ENCODE data around the gene KRTAP4-3. TPM values are rescaled to one million over a fixed set of nuclear protein-coding genes. Genes with fewer than 3 reads are reported as not detected.

The KRTAP4-3 gene
- polyA plus RNA-seq, 3 donors: not detected

DNA sequence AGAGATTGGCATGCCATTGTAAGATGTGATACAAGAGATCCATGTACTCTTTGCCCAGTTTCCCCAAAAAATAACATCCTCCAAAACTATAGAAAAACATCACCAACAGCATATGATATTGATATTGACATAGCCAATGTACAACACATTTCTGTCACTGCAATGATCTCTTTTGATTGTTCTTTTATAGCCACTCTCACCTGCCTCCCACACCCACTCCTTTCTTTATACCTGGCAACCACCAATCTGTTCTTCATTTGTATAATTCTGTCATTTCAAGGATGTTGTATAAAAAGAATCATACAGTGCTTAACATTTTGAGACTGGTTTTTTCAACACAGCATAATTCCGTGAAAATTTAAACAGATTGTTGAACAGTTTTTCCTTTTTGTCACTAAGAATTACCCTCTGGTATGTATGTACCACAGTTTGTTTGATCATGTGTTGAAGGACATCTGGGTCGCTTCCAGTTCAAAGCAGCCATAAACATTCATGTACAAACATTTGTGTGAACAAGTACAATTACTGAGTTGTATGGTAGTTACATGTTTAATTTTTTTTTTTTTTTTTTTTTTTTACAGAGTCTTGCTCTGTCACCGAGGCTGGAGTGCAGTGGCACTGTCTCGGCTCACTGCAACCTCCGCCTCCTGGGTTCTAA, 31.5 kb upstream of the KRTAP4-3 start:
- DNase-seq: no peak
- Mint-ChIP-seq H3K27me3 (ENCODE audit: low read depth in 3 of 3) (peaks cover 0 to 3% (median 2%) of the 10 kb centered on the region in 3 donors), H3K4me3 (no peak overlapping the region), H3K9me3 (peaks cover 0 to 8% (median 0%) of the 10 kb centered on the region in 7 donors), H3K4me1 (no peaks in the 10 kb centered on the region), H3K36me3 (no peaks in the 10 kb centered on the region), H3K27ac (no peak overlapping the region)
- Histone ChIP-seq H3K36me3 (replicated peaks in 1 of 2; ENCODE audit: control insufficient read depth in 1 of 2, insufficient read depth in 2 of 2, low read length in 2 of 2) (no peaks in the 10 kb centered on the region), H3K4me1 (ENCODE audit: control insufficient read depth in 1 of 2, insufficient read depth in 2 of 2, low read length in 2 of 2) (no peaks in the 10 kb centered on the region), H3K27ac (ENCODE audit: low read depth in 1 of 2, low read length in 2 of 2) (no peak overlapping the region), H3K4me2 (replicated peaks; ENCODE audit: extremely low read depth, low read length, poor library complexity, severe bottlenecking) (no peak overlapping the region), H3K9ac (ENCODE audit: insufficient read depth, low read length, poor library complexity, severe bottlenecking) (no peak overlapping the region), H3K9me3 (replicated peaks in 1 of 2; ENCODE audit: control insufficient read depth in 1 of 2, insufficient read depth in 1 of 2, low read length in 2 of 2) (no peaks in the 10 kb centered on the region), H3K27me3 (ENCODE audit: control insufficient read depth in 2 of 2, insufficient read depth in 2 of 2, low read length in 2 of 2) (no peaks in the 10 kb centered on the region), H3K79me2 (ENCODE audit: insufficient read depth, low read length) (no peaks in the 10 kb centered on the region), H2AFZ (ENCODE audit: insufficient read depth, low read depth, low read length, poor library complexity, severe bottlenecking) (no peak overlapping the region), H3K4me3 (replicated peaks in 1 of 3; ENCODE audit: low read depth in 2 of 3, low read length in 3 of 3) (no peak overlapping the region), H4K20me1 (ENCODE audit: insufficient read depth, low read length) (no peaks in the 10 kb centered on the region)
- TF ChIP-seq, protein P1, sequence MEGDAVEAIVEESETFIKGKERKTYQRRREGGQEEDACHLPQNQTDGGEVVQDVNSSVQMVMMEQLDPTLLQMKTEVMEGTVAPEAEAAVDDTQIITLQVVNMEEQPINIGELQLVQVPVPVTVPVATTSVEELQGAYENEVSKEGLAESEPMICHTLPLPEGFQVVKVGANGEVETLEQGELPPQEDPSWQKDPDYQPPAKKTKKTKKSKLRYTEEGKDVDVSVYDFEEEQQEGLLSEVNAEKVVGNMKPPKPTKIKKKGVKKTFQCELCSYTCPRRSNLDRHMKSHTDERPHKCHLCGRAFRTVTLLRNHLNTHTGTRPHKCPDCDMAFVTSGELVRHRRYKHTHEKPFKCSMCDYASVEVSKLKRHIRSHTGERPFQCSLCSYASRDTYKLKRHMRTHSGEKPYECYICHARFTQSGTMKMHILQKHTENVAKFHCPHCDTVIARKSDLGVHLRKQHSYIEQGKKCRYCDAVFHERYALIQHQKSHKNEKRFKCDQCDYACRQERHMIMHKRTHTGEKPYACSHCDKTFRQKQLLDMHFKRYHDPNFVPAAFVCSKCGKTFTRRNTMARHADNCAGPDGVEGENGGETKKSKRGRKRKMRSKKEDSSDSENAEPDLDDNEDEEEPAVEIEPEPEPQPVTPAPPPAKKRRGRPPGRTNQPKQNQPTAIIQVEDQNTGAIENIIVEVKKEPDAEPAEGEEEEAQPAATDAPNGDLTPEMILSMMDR (IDR thresholded peaks at IDR 0.05): no peak
- WGBS (ENCODE audit: insufficient coverage): 95% methylated on average over 3 of the region's 5 CpGs
- intact Hi-C loops (cut with micrococcal nuclease): no loop called here

DNA sequence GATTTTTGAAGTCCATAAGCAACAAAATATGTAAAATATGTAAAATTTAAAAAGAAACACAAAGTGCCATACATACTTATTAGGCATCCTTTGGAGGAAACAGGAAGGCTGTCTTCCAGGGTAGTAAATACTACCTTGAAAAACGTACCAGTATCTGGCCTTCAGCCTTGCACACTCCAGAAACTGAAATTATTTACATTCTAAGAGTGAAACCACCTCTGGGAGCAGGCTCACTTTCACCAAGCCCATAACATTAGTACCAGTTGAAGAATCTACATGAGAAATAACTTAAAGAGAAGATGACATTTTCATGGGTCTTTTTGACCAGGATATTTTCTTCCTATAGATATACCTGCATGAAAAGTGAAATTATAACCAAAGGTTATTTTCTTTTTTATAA, 28.0 kb upstream of the KRTAP4-3 start:
- Histone ChIP-seq H2AFZ (ENCODE audit: insufficient read depth, low read depth, low read length, poor library complexity, severe bottlenecking) (no peak overlapping the region), H3K79me2 (ENCODE audit: insufficient read depth, low read length) (no peaks in the 10 kb centered on the region), H3K4me2 (replicated peaks; ENCODE audit: extremely low read depth, low read length, poor library complexity, severe bottlenecking) (no peak overlapping the region), H3K27ac (ENCODE audit: low read depth in 1 of 2, low read length in 2 of 2) (no peak overlapping the region), H3K9ac (ENCODE audit: insufficient read depth, low read length, poor library complexity, severe bottlenecking) (no peak overlapping the region), H4K20me1 (ENCODE audit: insufficient read depth, low read length) (no peaks in the 10 kb centered on the region), H3K4me1 (ENCODE audit: control insufficient read depth in 1 of 2, insufficient read depth in 2 of 2, low read length in 2 of 2) (no peaks in the 10 kb centered on the region), H3K4me3 (replicated peaks in 1 of 3; ENCODE audit: low read depth in 2 of 3, low read length in 3 of 3) (no peak overlapping the region), H3K36me3 (replicated peaks in 1 of 2; ENCODE audit: control insufficient read depth in 1 of 2, insufficient read depth in 2 of 2, low read length in 2 of 2) (no peaks in the 10 kb centered on the region), H3K27me3 (ENCODE audit: control insufficient read depth in 2 of 2, insufficient read depth in 2 of 2, low read length in 2 of 2) (no peaks in the 10 kb centered on the region), H3K9me3 (replicated peaks in 1 of 2; ENCODE audit: control insufficient read depth in 1 of 2, insufficient read depth in 1 of 2, low read length in 2 of 2) (no peaks in the 10 kb centered on the region)
- H3K27ac Mint-ChIP-seq: no peak overlapping the region
- H3K9me3 Mint-ChIP-seq: peaks cover 0 to 8% (median 2%) of the 10 kb centered on the region in 7 donors
- intact Hi-C loops (cut with micrococcal nuclease): no loop called here
- H3K36me3 Mint-ChIP-seq: no peaks in the 10 kb centered on the region
- TF ChIP-seq, protein P1 (IDR thresholded peaks at IDR 0.05): no peak
- no peaks in the 10 kb centered on the region for H3K4me1 Mint-ChIP-seq
- H3K27me3 Mint-ChIP-seq (ENCODE audit: low read depth in 3 of 3): peaks cover 2 to 3% (median 3%) of the 10 kb centered on the region in 3 donors
- no peak for DNase-seq
- WGBS (ENCODE audit: insufficient coverage): no CpG with 5 or more reads among the region's 1 CpG
- H3K4me3 Mint-ChIP-seq: no peak overlapping the region

Data from CD14-positive monocyte (primary cell).